ENCODE measurements around the gene PCED1B. TPM values are rescaled to one million over a fixed set of nuclear protein-coding genes. Genes with fewer than 3 reads are reported as not detected.

The PCED1B gene
- total RNA-seq, 2 donors from 2014 or later = 0.87 to 46.9 TPM

- no peak overlapping the region for H3K27ac ChIP-seq
- H3K4me3 ChIP-seq = no peak overlapping the region
- no peaks in the 10 kb centered on the region for H3K36me3 ChIP-seq
- H3K4me1 ChIP-seq (replicated peaks) = no peaks in the 10 kb centered on the region
- no peaks in the 10 kb centered on the region for H3K27me3 ChIP-seq (replicated peaks; ENCODE audit: insufficient read depth)
- TF ChIP-seq POLR2AphosphoS5 (IDR thresholded peaks at IDR 0.05) = no peak
- TF ChIP-seq, protein P1, sequence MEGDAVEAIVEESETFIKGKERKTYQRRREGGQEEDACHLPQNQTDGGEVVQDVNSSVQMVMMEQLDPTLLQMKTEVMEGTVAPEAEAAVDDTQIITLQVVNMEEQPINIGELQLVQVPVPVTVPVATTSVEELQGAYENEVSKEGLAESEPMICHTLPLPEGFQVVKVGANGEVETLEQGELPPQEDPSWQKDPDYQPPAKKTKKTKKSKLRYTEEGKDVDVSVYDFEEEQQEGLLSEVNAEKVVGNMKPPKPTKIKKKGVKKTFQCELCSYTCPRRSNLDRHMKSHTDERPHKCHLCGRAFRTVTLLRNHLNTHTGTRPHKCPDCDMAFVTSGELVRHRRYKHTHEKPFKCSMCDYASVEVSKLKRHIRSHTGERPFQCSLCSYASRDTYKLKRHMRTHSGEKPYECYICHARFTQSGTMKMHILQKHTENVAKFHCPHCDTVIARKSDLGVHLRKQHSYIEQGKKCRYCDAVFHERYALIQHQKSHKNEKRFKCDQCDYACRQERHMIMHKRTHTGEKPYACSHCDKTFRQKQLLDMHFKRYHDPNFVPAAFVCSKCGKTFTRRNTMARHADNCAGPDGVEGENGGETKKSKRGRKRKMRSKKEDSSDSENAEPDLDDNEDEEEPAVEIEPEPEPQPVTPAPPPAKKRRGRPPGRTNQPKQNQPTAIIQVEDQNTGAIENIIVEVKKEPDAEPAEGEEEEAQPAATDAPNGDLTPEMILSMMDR (IDR thresholded peaks at IDR 0.05) = no peak
- no peak for TF ChIP-seq POLR2A (IDR thresholded peaks at IDR 0.05)
- no peak for DNase-seq (ENCODE audit: low spot score)
- no peaks in the 10 kb centered on the region for H3K9me3 ChIP-seq
- intact Hi-C loops (cut with DNase I) = no loop called here
- WGBS = 94% methylated on average over 17 of the region's 17 CpGs
Observed at GRCh38 chr12:47224563-47225133, 145.2 kb downstream of the PCED1B start.

GRCh38 chr12:47225356-47225755, 145.9 kb downstream of the PCED1B start:
- Histone ChIP-seq H3K27me3 (replicated peaks; ENCODE audit: insufficient read depth) (no peaks in the 10 kb centered on the region), H3K4me1 (replicated peaks) (no peaks in the 10 kb centered on the region), H3K27ac (no peak overlapping the region), H3K9me3 (no peaks in the 10 kb centered on the region), H3K4me3 (no peak overlapping the region), H3K36me3 (no peaks in the 10 kb centered on the region)
- TF ChIP-seq, protein P1 (IDR thresholded peaks at IDR 0.05) = no peak
- TF ChIP-seq POLR2AphosphoS5 (IDR thresholded peaks at IDR 0.05) = no peak
- no peak for TF ChIP-seq POLR2A (IDR thresholded peaks at IDR 0.05)
- DNase-seq (ENCODE audit: low spot score) = no peak
- intact Hi-C loops (cut with DNase I) = no loop called here
- WGBS = 87% methylated on average over 2 of the region's 2 CpGs

GRCh38 chr12:47226199-47226598, 146.8 kb downstream of the PCED1B start:
- DNase-seq (ENCODE audit: low spot score) = no peak
- no peaks in the 10 kb centered on the region for H3K4me1 ChIP-seq (replicated peaks)
- no peaks in the 10 kb centered on the region for H3K36me3 ChIP-seq
- H3K27ac ChIP-seq = no peak overlapping the region
- no peak for TF ChIP-seq POLR2A (IDR thresholded peaks at IDR 0.05)
- TF ChIP-seq, protein P1 (IDR thresholded peaks at IDR 0.05) = no peak
- TF ChIP-seq POLR2AphosphoS5 (IDR thresholded peaks at IDR 0.05) = no peak
- H3K27me3 ChIP-seq (replicated peaks; ENCODE audit: insufficient read depth) = no peaks in the 10 kb centered on the region
- intact Hi-C loops (cut with DNase I) = no loop called here
- H3K9me3 ChIP-seq = no peaks in the 10 kb centered on the region
- H3K4me3 ChIP-seq = no peak overlapping the region
- WGBS = 88% methylated on average over 10 of the region's 10 CpGs

DNA sequence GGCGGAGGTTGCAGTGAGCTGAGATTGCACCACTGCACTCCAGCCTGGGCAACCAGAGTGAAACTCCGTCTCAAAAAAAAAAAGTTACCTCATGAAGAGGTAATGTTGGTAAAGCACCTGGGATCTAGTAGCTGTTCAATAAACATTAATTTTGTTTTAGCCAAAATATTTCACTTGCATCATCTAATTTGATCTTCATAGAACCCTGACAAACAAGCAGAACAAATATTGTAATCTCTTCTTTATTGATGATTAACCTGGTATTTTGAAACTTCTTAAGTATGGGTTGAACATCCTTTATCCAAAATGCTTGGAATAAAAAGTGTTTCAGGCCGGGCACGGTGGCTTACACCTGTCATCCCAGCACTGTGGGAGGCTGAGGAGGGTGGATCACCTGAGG, 149.4 kb downstream of the PCED1B start:
- no peak for TF ChIP-seq POLR2A (IDR thresholded peaks at IDR 0.05)
- H3K27ac ChIP-seq = no peak overlapping the region
- H3K36me3 ChIP-seq = no peaks in the 10 kb centered on the region
- no peaks in the 10 kb centered on the region for H3K9me3 ChIP-seq
- no peaks in the 10 kb centered on the region for H3K27me3 ChIP-seq (replicated peaks; ENCODE audit: insufficient read depth)
- DNase-seq (ENCODE audit: low spot score) = no peak
- H3K4me3 ChIP-seq = no peak overlapping the region
- intact Hi-C loops (cut with DNase I) = no loop called here
- 86% methylated on average over 4 of the region's 4 CpGs for WGBS
- no peaks in the 10 kb centered on the region for H3K4me1 ChIP-seq (replicated peaks)

DNA sequence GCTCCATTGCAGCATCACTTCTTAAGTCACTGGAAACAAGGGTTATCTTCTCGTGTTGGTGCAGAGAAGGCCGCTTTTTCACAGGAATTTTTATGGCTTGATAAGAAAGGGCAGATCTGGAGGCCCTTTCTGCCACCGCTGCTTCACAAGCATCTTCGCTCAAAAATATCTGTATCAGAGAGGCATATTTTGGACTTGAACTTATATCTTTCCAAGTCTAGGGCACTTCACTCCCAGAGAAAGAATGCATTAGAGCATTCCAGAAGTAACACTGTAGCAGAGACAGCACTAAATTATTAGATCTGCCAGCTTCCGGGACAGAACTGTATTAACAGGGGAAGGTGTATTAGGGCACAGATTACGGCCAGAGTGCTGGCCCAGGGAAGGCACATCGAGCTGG, 152.0 kb downstream of the PCED1B start:
- Histone ChIP-seq H3K36me3 (no peaks in the 10 kb centered on the region), H3K4me3 (no peak overlapping the region), H3K27ac (no peak overlapping the region), H3K27me3 (replicated peaks; ENCODE audit: insufficient read depth) (no peaks in the 10 kb centered on the region), H3K9me3 (no peaks in the 10 kb centered on the region), H3K4me1 (replicated peaks) (no peaks in the 10 kb centered on the region)
- DNase-seq (ENCODE audit: low spot score) = no peak
- TF ChIP-seq, protein P1 (IDR thresholded peaks at IDR 0.05) = no peak
- no peak for TF ChIP-seq POLR2A (IDR thresholded peaks at IDR 0.05)
- no peak for TF ChIP-seq POLR2AphosphoS5 (IDR thresholded peaks at IDR 0.05)
- intact Hi-C loops (cut with DNase I) = no loop called here
- 75% methylated on average over 7 of the region's 7 CpGs for WGBS
